Mesodermal cell (in vitro differentiated cells): ENCODE data around the gene ARHGEF1.

Experiments
- H3K27ac ChIP-seq: 2 replicates; pipeline ENCODE4 v1.7.0; 2013; ENCODE audit warnings: mild to moderate bottlenecking, low read depth, low read length, moderate library complexity; ENCODE audit not compliant: severe bottlenecking
- H3K36me3 ChIP-seq: 2 replicates; pipeline ENCODE4 v1.7.1; 2013; ENCODE audit warnings: mild to moderate bottlenecking, low read length, moderate library complexity; ENCODE audit not compliant: control insufficient read depth, insufficient read depth
- H3K4me1 ChIP-seq: one replicate; pipeline ENCODE4 v1.7.1; 2013; ENCODE audit warnings: mild to moderate bottlenecking, low read length; ENCODE audit not compliant: insufficient read depth, control insufficient read depth, poor library complexity, severe bottlenecking
- H3K4me3 ChIP-seq: 2 replicates; pipeline ENCODE4 v1.7.0; 2013; ENCODE audit warnings: low read length, control low read depth, mild to moderate bottlenecking; ENCODE audit not compliant: insufficient read depth, poor library complexity, severe bottlenecking; ENCODE audit errors: extremely low read depth
- H3K9me3 ChIP-seq: 2 replicates; pipeline ENCODE4 v1.7.1; 2013; ENCODE audit warnings: mild to moderate bottlenecking, low read length, moderate library complexity; ENCODE audit not compliant: control insufficient read depth
- WGBS, 2 experiments: methylation state at CpG; one replicate each; pipeline ENCODE4 v1.1.5; 2013; ENCODE audit warnings: missing lambda C conversion rate in 2 of 2; ENCODE audit not compliant: insufficient coverage in 2 of 2; 5-methylcytosine and 5-hydroxymethylcytosine counted together

Gene ARHGEF1

GRCh38 chr19:41915021-41915775, 32.2 kb downstream of the ARHGEF1 start:
- Histone ChIP-seq H3K27ac (no peak overlapping the region), H3K9me3 (no peaks in the 10 kb centered on the region), H3K4me3 (no peak overlapping the region), H3K4me1 (no peaks in the 10 kb centered on the region), H3K36me3 (no peaks in the 10 kb centered on the region)
- WGBS, 2 experiments: 10 to 11% methylated on average over 32 to 34 of the region's 38 CpGs

GRCh38 chr19:41915776-41916414, 32.9 kb downstream of the ARHGEF1 start:
- H3K36me3 ChIP-seq: no peaks in the 10 kb centered on the region
- H3K4me3 ChIP-seq: no peak overlapping the region
- H3K4me1 ChIP-seq: no peaks in the 10 kb centered on the region
- 41 to 43% methylated on average over 12 to 21 of the region's 27 CpGs for WGBS, 2 experiments
- H3K27ac ChIP-seq: no peak overlapping the region
- no peaks in the 10 kb centered on the region for H3K9me3 ChIP-seq

GRCh38 chr19:41917676-41918075, 34.7 kb downstream of the ARHGEF1 start:
- Histone ChIP-seq H3K9me3 (no peaks in the 10 kb centered on the region), H3K4me3 (no peak overlapping the region), H3K36me3 (no peaks in the 10 kb centered on the region), H3K4me1 (no peaks in the 10 kb centered on the region), H3K27ac (no peak overlapping the region)
- WGBS, 2 experiments: 77 to 78% methylated on average over 8 of the region's 12 CpGs

- H3K36me3 ChIP-seq: no peaks in the 10 kb centered on the region
- no peaks in the 10 kb centered on the region for H3K4me1 ChIP-seq
- no peak overlapping the region for H3K27ac ChIP-seq
- 83 to 93% methylated on average over 4 of the region's 6 CpGs for WGBS, 2 experiments
- H3K4me3 ChIP-seq: no peak overlapping the region
- H3K9me3 ChIP-seq: no peaks in the 10 kb centered on the region
These were observed 35.1 kb downstream of the ARHGEF1 start for GRCh38 chr19:41918095-41918494.

GRCh38 chr19:41918653-41919244, 35.8 kb downstream of the ARHGEF1 start:
- H3K27ac ChIP-seq: no peak overlapping the region
- no peaks in the 10 kb centered on the region for H3K36me3 ChIP-seq
- no peaks in the 10 kb centered on the region for H3K4me1 ChIP-seq
- H3K4me3 ChIP-seq: no peak overlapping the region
- 74 to 90% methylated on average over 4 to 5 of the region's 5 CpGs for WGBS, 2 experiments
- H3K9me3 ChIP-seq: no peaks in the 10 kb centered on the region

- H3K9me3 ChIP-seq: no peaks in the 10 kb centered on the region
- H3K36me3 ChIP-seq: no peaks in the 10 kb centered on the region
- no peaks in the 10 kb centered on the region for H3K4me1 ChIP-seq
- 95% methylated on average over 33 of the region's 33 CpGs for WGBS, 2 experiments
- H3K27ac ChIP-seq: no peak overlapping the region
- no peak overlapping the region for H3K4me3 ChIP-seq
These were observed 37.1 kb downstream of the ARHGEF1 start for GRCh38 chr19:41919948-41920712.

GRCh38 chr19:41920882-41921576, 38.0 kb downstream of the ARHGEF1 start:
- H3K4me1 ChIP-seq: no peaks in the 10 kb centered on the region
- no peaks in the 10 kb centered on the region for H3K9me3 ChIP-seq
- 16 to 23% methylated on average over 10 to 18 of the region's 26 CpGs for WGBS, 2 experiments

GRCh38 chr19:41921577-41922576, 38.9 kb downstream of the ARHGEF1 start:
- no peaks in the 10 kb centered on the region for H3K9me3 ChIP-seq
- H3K4me1 ChIP-seq: no peaks in the 10 kb centered on the region
- no peak overlapping the region for H3K27ac ChIP-seq
- no peaks in the 10 kb centered on the region for H3K36me3 ChIP-seq
- WGBS, 2 experiments: 10 to 20% methylated on average over 11 to 21 of the region's 22 CpGs
- H3K4me3 ChIP-seq: no peak overlapping the region

More at GRCh38 chr19:41920882-41921576, 38.0 kb downstream of the ARHGEF1 start:
- Histone ChIP-seq H3K4me3 (no peak overlapping the region), H3K36me3 (no peaks in the 10 kb centered on the region), H3K27ac (no peak overlapping the region)

- no peaks in the 10 kb centered on the region for H3K9me3 ChIP-seq
- no peak overlapping the region for H3K4me3 ChIP-seq
- H3K27ac ChIP-seq: no peak overlapping the region
- H3K4me1 ChIP-seq: no peaks in the 10 kb centered on the region
- 24 to 26% methylated on average over 10 to 11 of the region's 18 CpGs for WGBS, 2 experiments
- H3K36me3 ChIP-seq: no peaks in the 10 kb centered on the region
These were observed 39.6 kb downstream of the ARHGEF1 start for GRCh38 chr19:41922585-41922984.
